ENCODE results near the gene RASAL2.
"Not testable (repeated sequence)": the region's sequence is repeated elsewhere in the genome, so short reads cannot be mapped to it uniquely, and the experiment has no call there.

Gene RASAL2

DNA sequence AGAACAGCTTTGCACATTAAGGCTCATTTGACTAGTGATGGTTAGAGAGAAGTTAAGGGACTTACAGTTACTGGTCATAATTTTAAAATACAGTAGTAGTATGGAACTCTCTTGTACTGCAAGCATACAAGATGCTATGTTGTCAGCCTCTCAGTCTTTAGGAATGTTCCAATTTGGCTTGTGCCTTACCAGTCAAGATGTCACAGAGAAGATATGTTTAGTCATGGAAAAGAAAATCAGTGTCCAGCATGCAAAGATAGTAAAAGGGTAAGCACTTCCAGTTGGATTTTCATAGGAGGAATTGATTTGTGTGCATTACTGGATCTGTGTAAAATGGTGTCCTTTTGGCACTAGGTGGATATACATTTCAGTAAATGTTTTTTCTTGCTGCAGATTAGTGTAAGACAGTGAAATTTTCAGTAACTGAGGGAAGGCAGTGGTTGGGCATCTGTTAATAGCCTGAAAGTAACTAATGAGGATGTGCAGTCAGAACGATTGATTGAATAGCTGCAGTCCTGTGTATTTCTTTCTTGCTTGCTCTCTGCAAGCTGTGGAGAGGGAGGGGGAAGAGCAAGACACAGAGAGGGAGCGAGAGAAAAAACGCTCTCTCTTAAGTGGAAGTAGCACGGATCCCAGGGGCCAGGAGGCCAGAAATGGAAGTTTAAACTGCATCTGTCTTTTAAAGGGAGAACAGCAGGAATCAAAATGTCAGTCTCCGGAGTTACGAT is 294.7 kb downstream of the RASAL2 start:
- no peaks in the 10 kb centered on the region for H3K27me3 ChIP-seq (ENCODE audit: control insufficient read depth, insufficient read depth, low read length)
- H3K36me3 ChIP-seq (ENCODE audit: control insufficient read depth, insufficient read depth, low read length), result no peaks in the 10 kb centered on the region
- no peak overlapping the region for H3K4me3 ChIP-seq (ENCODE audit: low read depth, low read length)
- H3K9ac ChIP-seq (ENCODE audit: low read depth, low read length), result no peak overlapping the region
- peaks cover 2% of the 10 kb centered on the region for H3K4me1 ChIP-seq (ENCODE audit: control insufficient read depth, insufficient read depth, low read length)
- no peaks in the 10 kb centered on the region for H3K9me3 ChIP-seq (ENCODE audit: control insufficient read depth, insufficient read depth, low read length)

DNA sequence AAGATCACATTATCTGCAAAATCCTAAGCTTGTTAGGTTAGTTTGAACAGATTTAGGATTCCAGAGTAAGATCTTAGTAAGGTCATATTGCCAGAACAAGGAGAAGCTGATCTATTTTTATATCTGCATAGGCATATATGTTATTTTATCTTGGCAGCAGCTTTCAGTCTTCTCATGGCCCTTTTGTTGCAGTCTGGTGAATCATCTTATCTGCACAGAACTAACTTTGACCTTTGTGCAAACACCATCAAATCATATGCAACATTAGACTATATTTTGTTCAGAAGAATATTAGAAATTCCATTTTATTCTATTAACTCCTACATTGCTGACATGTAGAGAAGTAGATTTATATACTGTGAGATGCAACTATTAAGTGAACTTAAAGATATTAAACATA is 295.5 kb downstream of the RASAL2 start:
- Histone ChIP-seq H3K4me3 (ENCODE audit: low read depth, low read length) (no peak overlapping the region), H3K27me3 (ENCODE audit: control insufficient read depth, insufficient read depth, low read length) (no peaks in the 10 kb centered on the region), H3K4me1 (ENCODE audit: control insufficient read depth, insufficient read depth, low read length) (peaks cover 2% of the 10 kb centered on the region), H3K36me3 (ENCODE audit: control insufficient read depth, insufficient read depth, low read length) (no peaks in the 10 kb centered on the region), H3K9me3 (ENCODE audit: control insufficient read depth, insufficient read depth, low read length) (no peaks in the 10 kb centered on the region), H3K9ac (ENCODE audit: low read depth, low read length) (no peak overlapping the region)

DNA sequence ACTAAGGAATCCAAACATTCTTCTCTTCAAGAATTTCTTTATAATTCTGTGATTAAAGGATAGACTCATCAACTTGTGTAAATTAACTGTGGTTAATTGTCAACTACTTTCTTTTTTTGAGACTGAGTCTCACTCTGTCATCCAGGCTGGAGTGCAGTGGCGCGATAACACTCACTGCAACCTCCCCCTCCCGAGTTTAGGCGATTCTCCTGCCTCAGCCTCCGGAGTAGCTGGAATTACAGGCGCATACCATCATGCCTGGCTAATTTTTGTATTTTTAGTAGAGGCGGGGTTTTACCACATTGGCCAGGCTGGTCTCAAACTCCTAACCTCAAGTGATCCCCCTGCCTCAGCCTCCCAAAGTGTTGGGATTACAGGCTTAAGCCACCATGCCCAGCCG is 296.4 kb downstream of the RASAL2 start:
- not testable (repeated sequence) for H3K36me3 ChIP-seq (ENCODE audit: control insufficient read depth, insufficient read depth, low read length); H3K27me3 ChIP-seq (ENCODE audit: control insufficient read depth, insufficient read depth, low read length); H3K4me1 ChIP-seq (ENCODE audit: control insufficient read depth, insufficient read depth, low read length); H3K9ac ChIP-seq (ENCODE audit: low read depth, low read length); H3K4me3 ChIP-seq (ENCODE audit: low read depth, low read length); H3K9me3 ChIP-seq (ENCODE audit: control insufficient read depth, insufficient read depth, low read length)

DNA sequence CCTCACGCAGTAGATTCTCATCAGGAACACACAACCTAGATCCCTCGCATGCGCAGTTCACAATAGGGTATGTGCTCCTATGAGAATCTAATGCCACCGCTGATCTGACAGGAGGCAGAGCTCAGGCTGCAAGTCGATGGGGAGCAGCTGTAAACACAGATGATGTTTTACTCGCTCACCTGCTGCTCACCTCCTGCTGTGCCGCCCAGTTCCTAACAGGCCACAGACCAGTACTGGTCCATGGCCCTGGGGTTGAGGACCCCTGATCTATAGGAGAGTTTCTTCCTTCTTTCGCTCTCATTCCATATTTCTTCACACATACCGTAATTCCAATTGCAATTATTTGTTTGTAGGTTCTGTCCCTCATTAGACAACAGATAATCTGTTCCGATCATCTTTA is 299.5 kb downstream of the RASAL2 start:
- Histone ChIP-seq H3K4me1 (ENCODE audit: control insufficient read depth, insufficient read depth, low read length) (peaks cover 2% of the 10 kb centered on the region), H3K36me3 (ENCODE audit: control insufficient read depth, insufficient read depth, low read length) (no peaks in the 10 kb centered on the region), H3K27me3 (ENCODE audit: control insufficient read depth, insufficient read depth, low read length) (no peaks in the 10 kb centered on the region), H3K4me3 (ENCODE audit: low read depth, low read length) (no peak overlapping the region), H3K9me3 (ENCODE audit: control insufficient read depth, insufficient read depth, low read length) (no peaks in the 10 kb centered on the region), H3K9ac (ENCODE audit: low read depth, low read length) (no peak overlapping the region)

DNA sequence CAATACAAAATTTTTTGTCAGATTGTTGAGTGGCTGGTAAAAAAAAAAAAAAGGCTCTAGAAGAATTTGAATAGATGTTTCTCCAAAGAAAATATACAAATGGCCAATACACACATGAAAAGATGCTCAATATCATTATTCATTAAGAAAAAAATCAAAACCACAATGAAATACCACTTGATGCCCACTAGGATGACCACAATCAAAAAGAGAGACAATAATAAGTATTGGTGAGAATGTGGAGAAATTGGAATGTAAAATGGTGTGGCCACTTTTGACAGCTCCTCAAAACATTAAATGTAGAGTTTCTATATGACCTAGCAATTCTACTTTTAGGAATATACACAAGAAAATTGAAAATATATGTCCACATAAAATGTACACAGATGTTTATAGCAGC is 302.9 kb downstream of the RASAL2 start:
- no peaks in the 10 kb centered on the region for H3K9me3 ChIP-seq (ENCODE audit: control insufficient read depth, insufficient read depth, low read length)
- H3K36me3 ChIP-seq (ENCODE audit: control insufficient read depth, insufficient read depth, low read length), result no peaks in the 10 kb centered on the region
- no peaks in the 10 kb centered on the region for H3K4me1 ChIP-seq (ENCODE audit: control insufficient read depth, insufficient read depth, low read length)
- no peak overlapping the region for H3K4me3 ChIP-seq (ENCODE audit: low read depth, low read length)
- H3K9ac ChIP-seq (ENCODE audit: low read depth, low read length), result no peak overlapping the region
- H3K27me3 ChIP-seq (ENCODE audit: control insufficient read depth, insufficient read depth, low read length), result no peaks in the 10 kb centered on the region

DNA sequence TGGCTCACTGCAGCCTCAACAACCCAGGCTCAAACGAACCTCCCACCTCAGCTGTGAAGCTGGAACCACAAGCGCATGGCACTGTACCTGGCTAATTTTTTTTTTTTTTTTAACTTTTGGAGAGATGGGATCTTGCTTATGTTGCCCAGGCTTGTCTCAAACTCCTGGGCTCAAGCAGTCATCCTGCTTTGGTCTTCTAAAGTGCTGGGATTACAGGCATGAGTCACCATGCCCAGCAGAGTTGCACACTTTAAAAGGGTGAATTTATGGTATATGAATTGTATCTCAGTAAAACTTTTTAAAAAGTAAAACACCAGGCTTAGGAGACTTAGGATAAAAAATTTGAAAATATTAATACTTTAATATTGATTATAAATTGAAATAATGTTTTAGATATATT is 303.8 kb downstream of the RASAL2 start:
- no peak overlapping the region for H3K9ac ChIP-seq (ENCODE audit: low read depth, low read length)
- H3K4me1 ChIP-seq (ENCODE audit: control insufficient read depth, insufficient read depth, low read length), result no peaks in the 10 kb centered on the region
- H3K9me3 ChIP-seq (ENCODE audit: control insufficient read depth, insufficient read depth, low read length), result no peaks in the 10 kb centered on the region
- no peaks in the 10 kb centered on the region for H3K36me3 ChIP-seq (ENCODE audit: control insufficient read depth, insufficient read depth, low read length)
- H3K27me3 ChIP-seq (ENCODE audit: control insufficient read depth, insufficient read depth, low read length), result no peaks in the 10 kb centered on the region
- H3K4me3 ChIP-seq (ENCODE audit: low read depth, low read length), result no peak overlapping the region

DNA sequence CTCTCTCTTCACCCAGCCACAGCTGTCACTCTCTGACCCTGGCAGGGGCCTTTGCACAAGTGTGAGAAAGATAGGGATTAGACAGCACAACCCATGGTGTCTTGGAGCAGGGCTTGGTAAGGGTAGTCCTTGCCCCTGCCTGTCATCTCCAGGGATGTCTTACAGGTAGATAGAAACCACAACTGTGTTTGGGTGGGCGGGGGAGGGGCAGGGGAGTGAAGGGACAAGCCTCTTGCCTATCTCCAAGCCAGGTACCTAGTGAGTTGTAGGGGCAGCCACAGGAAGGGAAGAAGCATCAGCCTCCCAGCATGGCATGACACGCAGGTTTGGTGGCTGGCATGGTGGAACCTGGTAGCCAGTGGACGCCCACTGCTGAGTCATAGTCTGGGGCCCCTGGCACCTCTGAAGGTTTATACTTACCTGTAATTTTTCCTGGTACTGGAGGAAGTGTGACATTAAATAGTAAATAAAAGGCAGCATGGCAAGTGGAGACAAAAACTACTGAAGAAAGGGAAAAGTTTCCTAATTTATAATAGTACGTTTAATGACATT is 305.3 kb downstream of the RASAL2 start:
- Histone ChIP-seq H3K36me3 (ENCODE audit: control insufficient read depth, insufficient read depth, low read length) (no peaks in the 10 kb centered on the region), H3K4me1 (ENCODE audit: control insufficient read depth, insufficient read depth, low read length) (no peaks in the 10 kb centered on the region), H3K9ac (ENCODE audit: low read depth, low read length) (no peak overlapping the region), H3K9me3 (ENCODE audit: control insufficient read depth, insufficient read depth, low read length) (no peaks in the 10 kb centered on the region), H3K4me3 (ENCODE audit: low read depth, low read length) (no peak overlapping the region), H3K27me3 (ENCODE audit: control insufficient read depth, insufficient read depth, low read length) (no peaks in the 10 kb centered on the region)

DNA sequence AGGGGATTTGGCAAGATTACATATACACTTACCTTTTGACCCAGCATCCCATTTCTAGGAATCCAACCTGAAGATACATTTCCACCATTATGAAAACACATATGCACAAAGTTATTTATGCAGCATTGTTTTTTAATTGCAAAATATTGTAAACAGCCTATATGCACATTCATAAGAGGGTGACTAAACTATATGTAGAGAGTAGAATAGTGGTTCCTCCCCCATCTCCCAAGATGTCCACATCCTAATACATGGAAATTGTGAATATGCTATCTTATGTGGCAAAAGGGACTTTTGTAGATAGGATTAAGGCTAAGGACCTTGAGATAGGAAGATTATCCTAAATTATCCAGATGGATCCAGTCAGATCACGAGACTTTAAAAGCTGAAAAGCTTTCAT is 311.2 kb downstream of the RASAL2 start:
- Histone ChIP-seq H3K4me1 (ENCODE audit: control insufficient read depth, insufficient read depth, low read length) (no peaks in the 10 kb centered on the region), H3K9ac (ENCODE audit: low read depth, low read length) (no peak overlapping the region), H3K4me3 (ENCODE audit: low read depth, low read length) (no peak overlapping the region), H3K36me3 (ENCODE audit: control insufficient read depth, insufficient read depth, low read length) (no peaks in the 10 kb centered on the region), H3K27me3 (ENCODE audit: control insufficient read depth, insufficient read depth, low read length) (no peaks in the 10 kb centered on the region), H3K9me3 (ENCODE audit: control insufficient read depth, insufficient read depth, low read length) (no peaks in the 10 kb centered on the region)

DNA sequence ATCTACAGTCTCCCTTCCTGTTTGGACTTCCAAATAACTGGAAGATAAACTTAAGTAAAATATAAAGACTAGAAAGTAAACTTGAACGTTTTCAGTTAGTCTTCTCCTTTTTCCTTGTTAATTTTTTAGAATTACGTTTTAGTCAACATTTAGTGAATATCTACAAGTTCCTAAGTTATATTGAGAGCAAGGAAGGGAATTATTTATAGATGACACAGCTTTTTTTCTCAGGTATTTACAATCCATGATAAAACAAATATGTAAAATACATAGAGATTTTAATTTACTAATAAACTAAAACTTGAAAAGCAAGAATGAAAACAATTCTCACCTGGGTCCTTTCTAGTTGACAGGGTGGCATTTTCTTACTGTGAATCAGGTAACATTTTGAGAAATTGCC is 313.3 kb downstream of the RASAL2 start:
- no peak overlapping the region for H3K9ac ChIP-seq (ENCODE audit: low read depth, low read length)
- no peaks in the 10 kb centered on the region for H3K36me3 ChIP-seq (ENCODE audit: control insufficient read depth, insufficient read depth, low read length)
- H3K9me3 ChIP-seq (ENCODE audit: control insufficient read depth, insufficient read depth, low read length), result no peaks in the 10 kb centered on the region
- H3K27me3 ChIP-seq (ENCODE audit: control insufficient read depth, insufficient read depth, low read length), result no peaks in the 10 kb centered on the region
- no peaks in the 10 kb centered on the region for H3K4me1 ChIP-seq (ENCODE audit: control insufficient read depth, insufficient read depth, low read length)
- no peak overlapping the region for H3K4me3 ChIP-seq (ENCODE audit: low read depth, low read length)

DNA sequence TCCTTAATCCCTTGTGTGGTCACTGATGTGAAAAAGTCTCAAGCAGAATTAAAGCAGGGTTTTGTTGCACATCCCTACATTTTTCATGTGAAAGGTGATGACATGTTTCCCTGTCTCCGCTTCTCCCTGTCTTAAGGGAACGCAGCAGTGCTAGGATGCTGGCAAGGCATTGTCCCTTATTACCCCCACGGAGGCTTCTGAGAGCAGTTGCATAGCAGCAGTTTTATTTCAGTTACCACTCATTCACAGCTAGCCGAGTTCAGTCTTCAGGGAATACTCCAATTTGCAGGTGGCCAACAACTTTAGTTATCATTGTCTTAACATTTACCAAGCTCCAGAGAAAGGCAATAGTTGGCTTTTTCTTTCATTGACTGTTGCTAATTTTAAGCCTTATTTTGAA is 313.8 kb downstream of the RASAL2 start:
- Histone ChIP-seq H3K27me3 (ENCODE audit: control insufficient read depth, insufficient read depth, low read length) (no peaks in the 10 kb centered on the region), H3K36me3 (ENCODE audit: control insufficient read depth, insufficient read depth, low read length) (no peaks in the 10 kb centered on the region), H3K4me3 (ENCODE audit: low read depth, low read length) (no peak overlapping the region), H3K4me1 (ENCODE audit: control insufficient read depth, insufficient read depth, low read length) (no peaks in the 10 kb centered on the region), H3K9me3 (ENCODE audit: control insufficient read depth, insufficient read depth, low read length) (no peaks in the 10 kb centered on the region), H3K9ac (ENCODE audit: low read depth, low read length) (no peak overlapping the region)

DNA sequence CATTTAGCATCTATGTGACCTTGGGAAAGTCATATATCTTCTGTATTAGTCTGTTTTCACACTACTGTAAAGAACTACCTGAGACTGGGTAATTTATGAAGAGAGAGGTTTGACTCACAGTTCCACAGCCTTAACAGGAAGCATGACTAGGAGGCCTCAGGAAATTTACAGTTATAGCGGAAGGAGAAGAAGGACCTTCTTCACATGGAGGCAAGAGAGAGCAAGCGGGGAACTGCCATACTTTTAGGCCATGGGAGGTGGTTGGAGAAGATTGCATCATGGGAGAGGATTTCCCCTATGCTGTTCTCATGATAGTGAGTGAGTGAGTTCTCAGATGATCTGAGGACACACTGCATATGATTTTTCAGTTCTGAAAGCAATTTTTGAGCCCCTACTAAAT is 315.0 kb downstream of the RASAL2 start:
- Histone ChIP-seq H3K4me3 (ENCODE audit: low read depth, low read length) (no peak overlapping the region), H3K27me3 (ENCODE audit: control insufficient read depth, insufficient read depth, low read length) (no peaks in the 10 kb centered on the region), H3K4me1 (ENCODE audit: control insufficient read depth, insufficient read depth, low read length) (no peaks in the 10 kb centered on the region), H3K36me3 (ENCODE audit: control insufficient read depth, insufficient read depth, low read length) (no peaks in the 10 kb centered on the region), H3K9me3 (ENCODE audit: control insufficient read depth, insufficient read depth, low read length) (no peaks in the 10 kb centered on the region), H3K9ac (ENCODE audit: low read depth, low read length) (no peak overlapping the region)

DNA sequence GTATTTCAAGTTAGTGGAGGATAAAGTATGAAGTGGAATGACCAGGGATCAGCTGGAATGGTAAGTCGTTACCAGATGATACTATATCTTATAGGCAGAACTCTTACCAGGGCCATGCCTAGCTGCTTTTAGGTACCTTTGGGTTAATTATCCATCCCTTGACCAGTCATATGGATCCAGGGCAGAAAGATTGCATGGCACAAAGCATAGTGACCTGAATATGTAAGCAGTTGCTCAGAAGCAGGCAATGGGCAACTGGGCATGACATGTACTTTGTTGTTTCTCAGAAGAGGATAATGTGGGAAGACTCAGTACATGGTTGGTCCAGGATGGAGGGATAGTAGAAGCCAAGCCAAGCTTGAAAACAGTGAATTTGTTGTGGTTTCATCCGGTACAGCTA is 315.6 kb downstream of the RASAL2 start:
- Histone ChIP-seq H3K9ac (ENCODE audit: low read depth, low read length) (no peak overlapping the region), H3K4me3 (ENCODE audit: low read depth, low read length) (no peak overlapping the region)

More for the DNA sequence above, 315.6 kb downstream of the RASAL2 start:
- no peaks in the 10 kb centered on the region for H3K27me3 ChIP-seq (ENCODE audit: control insufficient read depth, insufficient read depth, low read length)
- no peaks in the 10 kb centered on the region for H3K9me3 ChIP-seq (ENCODE audit: control insufficient read depth, insufficient read depth, low read length)
- no peaks in the 10 kb centered on the region for H3K4me1 ChIP-seq (ENCODE audit: control insufficient read depth, insufficient read depth, low read length)
- no peaks in the 10 kb centered on the region for H3K36me3 ChIP-seq (ENCODE audit: control insufficient read depth, insufficient read depth, low read length)

All from iPS-15b (cell line).